ENCODE measurements around the gene CNP. TPM values are rescaled to one million over a fixed set of nuclear protein-coding genes. Genes with fewer than 3 reads are reported as not detected.

CNP gene
- total RNA-seq, 1 experiment from 2014 or later, result 78.5 TPM

GRCh38 chr17:41965694-41966462 is 717 bp upstream of the CNP start:
- H2BK20ac ChIP-seq (ENCODE audit: low read depth, low read length, poor library complexity, severe bottlenecking), result no peak overlapping the region
- no peak overlapping the region for H2AFZ ChIP-seq (ENCODE audit: low read length)
- Mint-ChIP-seq H3K27ac (peak overlapping the region; percentile 65 to 93 (median 76); a peak in 4 of 7 replicates), H3K4me3 (peak overlapping the region; percentile 76 to 87), H3K4me1 (peaks cover 23 to 33% of the 10 kb centered on the region in 2 experiments), H3K27me3 (ENCODE audit: low read depth) (peaks cover 4% of the 10 kb centered on the region; the same call in 1 of the 2 replicates), H3K9me3 (no peaks in the 10 kb centered on the region), H3K36me3 (ENCODE audit: insufficient read depth in 1 of 3, low read depth in 3 of 3) (peaks cover 13 to 24% (median 18%) of the 10 kb centered on the region in 3 experiments; a peak in 6 of 7 replicates)
- H3K4me1 ChIP-seq (ENCODE audit: insufficient read depth, low read length), result no peaks in the 10 kb centered on the region
- no peak for TF ChIP-seq CTCF (conservative IDR thresholded peaks at IDR 0.05)
- DNase-seq, result peak; percentile 97
- no peaks in the 10 kb centered on the region for H3K79me2 ChIP-seq (ENCODE audit: insufficient read depth, low read length)
- H2BK12ac ChIP-seq (ENCODE audit: insufficient read length, low read depth, low read length), result peak overlapping the region; percentile 5
- peak overlapping the region; percentile 91 for H3K4me2 ChIP-seq (ENCODE audit: insufficient read depth, insufficient read length, low read length)
- no peak overlapping the region for H4K5ac ChIP-seq (ENCODE audit: insufficient read length, low read depth, low read length)
- H2BK15ac ChIP-seq (ENCODE audit: low read depth, low read length), result no peak overlapping the region
- H3K9ac ChIP-seq (ENCODE audit: extremely low read depth, insufficient read length, low read length), result peak overlapping the region; percentile 55
- H3K4ac ChIP-seq (ENCODE audit: low read depth, low read length), result no peak overlapping the region
- H3T11ph ChIP-seq (ENCODE audit: low read length), result no peak overlapping the region
- H3K23me2 ChIP-seq (ENCODE audit: insufficient read length, low read depth, low read length, poor library complexity, severe bottlenecking), result peaks cover 12% of the 10 kb centered on the region
- no peaks in the 10 kb centered on the region for H3K79me1 ChIP-seq (ENCODE audit: insufficient read depth, low read depth, low read length, poor library complexity, severe bottlenecking)
- H3K27me3 ChIP-seq (ENCODE audit: insufficient read depth, low read length), result no peaks in the 10 kb centered on the region
- no peak overlapping the region for H3K14ac ChIP-seq (ENCODE audit: insufficient read depth, low read length)
- no peak overlapping the region for H3K23ac ChIP-seq (ENCODE audit: insufficient read length, low read depth, low read length)
- no peaks in the 10 kb centered on the region for H4K20me1 ChIP-seq (ENCODE audit: control insufficient read depth, insufficient read depth, insufficient read length)
- H4K91ac ChIP-seq (ENCODE audit: insufficient read length, low read depth, low read length), result no peak overlapping the region
- WGBS (ENCODE audit: extremely low coverage, insufficient read length, low lambda C conversion rate), result no CpG with 5 or more reads among the region's 18 CpGs
- no peak overlapping the region for H3K27ac ChIP-seq (ENCODE audit: insufficient read length, low read depth, low read length)
- no peak overlapping the region for H2BK5ac ChIP-seq (ENCODE audit: insufficient read length, low read length)
- H2AK5ac ChIP-seq (ENCODE audit: insufficient read length, low read length), result no peak overlapping the region
- no peak overlapping the region for H2BK120ac ChIP-seq (ENCODE audit: low read depth, low read length, poor library complexity, severe bottlenecking)
- no peaks in the 10 kb centered on the region for H3K9me3 ChIP-seq (ENCODE audit: control insufficient read depth, low read depth, low read length)
- no peak overlapping the region for H4K8ac ChIP-seq (replicated peaks; ENCODE audit: insufficient read length, low read depth, low read length)
- H3K18ac ChIP-seq (ENCODE audit: insufficient read length, low read depth, low read length), result peak overlapping the region; percentile 2
- H3K56ac ChIP-seq (ENCODE audit: insufficient read length, low read depth, low read length), result no peak overlapping the region
